H1 (cell line): ENCODE results near the gene GIGYF2. TPM values are rescaled to one million over a fixed set of nuclear protein-coding genes. Genes with fewer than 3 reads are reported as not detected.

Experiments used
- CTCF ChIA-PET: fragments of 300-600 bp; sonication (Branson Sonifier 250); formaldehyde crosslinking; loops from one replicate; lab custom pipeline; 2021; ENCODE audit not compliant: partially characterized antibody; lab: Charles Lee
- POLR2A ChIA-PET: fragments of 300-600 bp; sonication (Branson Sonifier 250); formaldehyde crosslinking; loops from one replicate; lab custom pipeline; 2021; ENCODE audit warnings: inconsistent platforms; ENCODE audit not compliant: partially characterized antibody; lab: Charles Lee
- DNase-seq, 2 experiments: peaks; one replicate each; pipeline versions ENCODE4 v3.0.0 to v3.0.0-alpha.2; 2010 to 2022; ENCODE audit warnings: low spot score in 2 of 2, low read depth in 1 of 2, mixed read lengths in 1 of 2
- FAIRE-seq: peaks from 2 replicates; lab custom pipeline; 2011; peaks lifted over from hg19 to GRCh38; lab: Jason Lieb, UNC
- H2AFZ ChIP-seq: 2 replicates; pipeline ENCODE4 v1.8.1; 2012; ENCODE audit warnings: low read length, inconsistent platforms
- H2AK5ac ChIP-seq: 2 replicates; pipeline ENCODE4 v1.6.1; 2013; ENCODE audit warnings: low read depth, low read length
- H2BK120ac ChIP-seq: replicated peaks from 2 replicates; pipeline ENCODE3; 2013; ENCODE audit warnings: low read depth, low read length, inconsistent platforms
- H2BK12ac ChIP-seq: 2 replicates; pipeline ENCODE4 v1.6.1; 2013; ENCODE audit warnings: low read depth, low read length
- H2BK15ac ChIP-seq: 2 replicates; pipeline ENCODE4 v1.6.1; 2013; ENCODE audit warnings: low read length
- H2BK20ac ChIP-seq: 2 replicates; pipeline ENCODE4 v1.6.1; 2013; ENCODE audit warnings: low read length
- H2BK5ac ChIP-seq: 2 replicates; pipeline ENCODE4 v1.6.1; 2013; ENCODE audit warnings: low read depth, low read length
- H3K14ac ChIP-seq: 2 replicates; pipeline ENCODE4 v1.6.1; 2013; ENCODE audit warnings: inconsistent platforms; ENCODE audit not compliant: insufficient read length
- H3K18ac ChIP-seq: 2 replicates; pipeline ENCODE4 v1.6.1; 2013; ENCODE audit warnings: low read length; ENCODE audit errors: extremely low read depth
- H3K23ac ChIP-seq: 2 replicates; pipeline ENCODE4 v1.6.1; 2013; ENCODE audit warnings: inconsistent platforms; ENCODE audit not compliant: insufficient read length
- H3K23me2 ChIP-seq: 2 replicates; pipeline ENCODE4 v1.6.1; 2013; ENCODE audit warnings: low read depth, low read length
- H3K27ac ChIP-seq: 2 replicates; pipeline ENCODE4 v1.6.1; 2011; ENCODE audit warnings: low read depth, low read length, inconsistent platforms
- H3K27me3 ChIP-seq, 4 experiments: replicated peaks in 1 of 4; 1 replicate in 1 of 4; 2 replicates in 3 of 4; pipeline versions ENCODE4 v1.6.1 to v1.8.1; 2011 to 2013; ENCODE audit warnings: low read length in 3 of 4, mild to moderate bottlenecking in 3 of 4, inconsistent platforms in 2 of 4, mixed read lengths in 2 of 4, moderate library complexity in 1 of 4; ENCODE audit not compliant: control insufficient read depth in 3 of 4, insufficient read depth in 3 of 4; ENCODE audit errors: extremely low read depth in 1 of 4
- H3K36me3 ChIP-seq, 4 experiments: 2 replicates each; pipeline versions ENCODE4 v1.6.1 to v1.8.1; 2011 to 2013; ENCODE audit warnings: mild to moderate bottlenecking in 4 of 4, low read length in 3 of 4, moderate library complexity in 2 of 4, control low read depth in 1 of 4, inconsistent platforms in 1 of 4; ENCODE audit not compliant: insufficient read depth in 4 of 4, control insufficient read depth in 2 of 4
- H3K4ac ChIP-seq: replicated peaks from 2 replicates; pipeline ENCODE3; 2013; ENCODE audit warnings: low read length, low read depth, mixed read lengths, inconsistent platforms; ENCODE audit not compliant: insufficient read length
- H3K4me1 ChIP-seq, 4 experiments: replicated peaks in 1 of 4; 1 replicate in 1 of 4; 2 replicates in 3 of 4; pipeline versions ENCODE4 v1.6.1 to v1.8.1; 2011 to 2013; ENCODE audit warnings: low read length in 3 of 4, inconsistent platforms in 2 of 4, mixed read lengths in 1 of 4; ENCODE audit not compliant: insufficient read depth in 4 of 4, control insufficient read depth in 3 of 4
- H3K4me2 ChIP-seq, 2 experiments: 2 replicates each; pipeline versions ENCODE4 v1.6.1 to v1.8.1; 2011 to 2013; ENCODE audit warnings: low read depth in 2 of 2, low read length in 2 of 2, control low read depth in 1 of 2, inconsistent platforms in 1 of 2, mild to moderate bottlenecking in 1 of 2; ENCODE audit not compliant: insufficient read depth in 1 of 2
- H3K4me3 ChIP-seq, 4 experiments: fragments of 200-600, 300-600 bp in 1 of 4; sonication (generic), shearing (Covaris generic), sonication (Bioruptor Twin) in 1 of 4; 2 replicates each; pipeline versions ENCODE4 v1.5.1 to v1.8.1; 2011 to 2016; ENCODE audit warnings: low read length in 4 of 4, low read depth in 3 of 4, control low read depth in 2 of 4, inconsistent platforms in 2 of 4, mild to moderate bottlenecking in 2 of 4, mixed read lengths in 1 of 4, moderate library complexity in 1 of 4; ENCODE audit not compliant: insufficient read depth in 2 of 4; ENCODE audit errors: extremely low read depth in 1 of 4
- H3K56ac ChIP-seq: replicated peaks from 2 replicates; pipeline ENCODE3; 2013; ENCODE audit warnings: low read depth, mild to moderate bottlenecking, mixed read lengths, low read length, inconsistent platforms; ENCODE audit not compliant: insufficient read length
- H3K79me1 ChIP-seq: 2 replicates; pipeline ENCODE4 v1.6.1; 2013; ENCODE audit warnings: low read depth, low read length, control low read depth
- H3K79me2 ChIP-seq, 2 experiments: 2 replicates each; pipeline versions ENCODE4 v1.6.1 to v1.8.1; 2012 to 2013; ENCODE audit warnings: low read length in 2 of 2, mild to moderate bottlenecking in 2 of 2, inconsistent platforms in 1 of 2; ENCODE audit not compliant: insufficient read depth in 2 of 2, control insufficient read depth in 1 of 2
- H3K9ac ChIP-seq, 4 experiments: replicated peaks in 1 of 4; 1 replicate in 1 of 4; 2 replicates in 3 of 4; pipeline versions ENCODE4 v1.6.1 to v1.8.1; 2011 to 2013; ENCODE audit warnings: low read depth in 3 of 4, low read length in 3 of 4, control low read depth in 2 of 4, mild to moderate bottlenecking in 2 of 4, moderate library complexity in 2 of 4, inconsistent platforms in 1 of 4; ENCODE audit errors: extremely low read depth in 1 of 4
- H3K9me3 ChIP-seq, 2 experiments: 2 replicates each; pipeline versions ENCODE4 v1.6.1 to v1.8.1; 2012 to 2013; ENCODE audit warnings: mild to moderate bottlenecking in 2 of 2, moderate library complexity in 2 of 2, control low read depth in 1 of 2, inconsistent platforms in 1 of 2, low read depth in 1 of 2, low read length in 1 of 2, mixed read lengths in 1 of 2; ENCODE audit not compliant: insufficient read depth in 2 of 2
- H4K20me1 ChIP-seq, 2 experiments: replicated peaks in 1 of 2; 2 replicates each; pipeline versions ENCODE3 to v1.8.1; 2011 to 2013; ENCODE audit warnings: inconsistent platforms in 2 of 2, low read length in 2 of 2, mild to moderate bottlenecking in 1 of 2; ENCODE audit not compliant: insufficient read depth in 2 of 2, control insufficient read depth in 1 of 2
- H4K5ac ChIP-seq: 2 replicates; pipeline ENCODE4 v1.6.1; 2013; ENCODE audit warnings: low read length, low read depth, mixed read lengths, inconsistent platforms; ENCODE audit not compliant: insufficient read length
- H4K8ac ChIP-seq: 2 replicates; pipeline ENCODE4 v1.8.0; 2013; ENCODE audit warnings: mild to moderate bottlenecking, moderate library complexity, low read length, inconsistent platforms; ENCODE audit not compliant: insufficient read depth; ENCODE audit errors: extremely low read depth
- H4K91ac ChIP-seq: replicated peaks from 2 replicates; pipeline ENCODE3; 2013; ENCODE audit warnings: low read length, mixed read lengths, inconsistent platforms; ENCODE audit not compliant: insufficient read length
- ATF3 ChIP-seq: IDR thresholded peaks from 2 replicates; pipeline ENCODE4 v1.6.1; 2011; ENCODE audit warnings: low read depth, mild to moderate bottlenecking, low read length; ENCODE audit not compliant: insufficient read depth
- CBX5 ChIP-seq: fragments of 300-800, 300-1000 bp; sonication (generic); IDR thresholded peaks from 2 replicates; pipeline ENCODE4 v1.7.1; 2016; ENCODE audit warnings: antibody characterized with exemption, low read length, low read depth
- CEBPB ChIP-seq: IDR thresholded peaks from 2 replicates; pipeline ENCODE4 v1.6.1; 2012; ENCODE audit warnings: low read depth, low read length
- EGR1 ChIP-seq: IDR thresholded peaks from 2 replicates; pipeline ENCODE4 v1.6.1; 2011; ENCODE audit warnings: low read depth, low read length, borderline replicate concordance
- EZH2 ChIP-seq: fragments of 200-600 bp; sonication (generic); IDR thresholded peaks from 2 replicates; pipeline ENCODE4 v1.7.1; 2012; ENCODE audit warnings: low read depth, mild to moderate bottlenecking, moderate library complexity, low read length, inconsistent platforms; ENCODE audit not compliant: severe bottlenecking
- MAX ChIP-seq: IDR thresholded peaks from 2 replicates; pipeline ENCODE4 v1.6.1; 2012; ENCODE audit warnings: inconsistent platforms
- SP1 ChIP-seq: IDR thresholded peaks from 2 replicates; pipeline ENCODE4 v1.6.1; 2011; ENCODE audit warnings: low read depth, low read length
- TAF1 ChIP-seq: IDR thresholded peaks from 2 replicates; pipeline ENCODE4 v1.6.1; 2011; ENCODE audit warnings: mild to moderate bottlenecking, low read depth, low read length
- TAF7 ChIP-seq: optimal IDR thresholded peaks from 2 replicates; pipeline ENCODE3; 2011; ENCODE audit warnings: low read depth, mild to moderate bottlenecking, inconsistent platforms, low read length, moderate library complexity, borderline replicate concordance
- ZNF274 ChIP-seq: IDR thresholded peaks from 2 replicates; pipeline ENCODE4 v1.7.0; 2012; ENCODE audit warnings: low read length, borderline replicate concordance; ENCODE audit errors: extremely low read depth
- WGBS, 2 experiments: shearing (Covaris generic) in 1 of 2; methylation state at CpG; one replicate each; pipeline versions ENCODE4 v1.1.6 to v1.1.7; 2013 to 2015; ENCODE audit warnings: low lambda C conversion rate in 2 of 2, mixed read lengths in 2 of 2, inconsistent platforms in 1 of 2, low coverage in 1 of 2, missing lambda C conversion rate in 1 of 2; ENCODE audit not compliant: insufficient replicate concordance in 2 of 2, insufficient coverage in 1 of 2, insufficient read length in 1 of 2; ENCODE audit errors: extremely low coverage in 1 of 2, missing lambda C conversion rate in 1 of 2; 5-methylcytosine and 5-hydroxymethylcytosine counted together
- polyA plus RNA-seq, 7 experiments: library from polyadenylated mRNA; depleted of rRNA in 3 of 7; stranded (reverse) in 5 of 7; unstranded in 2 of 7; fragments of >200 nt in 5 of 7; fragments of 200-250 nt in 2 of 7; gene quantifications; 1 replicate in 5 of 7; 2 replicates in 1 of 7; 4 replicates in 1 of 7; pipeline versions ENCODE4 v1.2.1 to v1.2.3, GENCODE V29; 2011 to 2013; ENCODE audit warnings: missing spikeins in 2 of 7, mixed read lengths in 2 of 7
- total RNA-seq: library from RNA; stranded (reverse); fragmentation: NEBNext Ultra II Directional; extraction: Animal tissue kit (Norgen Biotek cat#: 25700); gene quantifications from 2 replicates; pipeline ENCODE4 v1.2.1, GENCODE V29; 2021

The GIGYF2 gene
- total and polyA plus RNA-seq, 2 of the 8 experiments (the other 6 are each of a cell fraction or from before 2014, with no cell fraction given) = 22.3 to 62.0 TPM

- H4K8ac ChIP-seq = no peak overlapping the region
- no peak overlapping the region for H3K9ac ChIP-seq
- DNase-seq (no peak), FAIRE-seq (no peak)
- no peaks in the 10 kb centered on the region for H3K4me1 ChIP-seq
- H3K18ac ChIP-seq = no peak overlapping the region
- H3K27ac ChIP-seq = no peak overlapping the region
- H3K23me2 ChIP-seq = no peaks in the 10 kb centered on the region
- H2BK120ac ChIP-seq = no peak overlapping the region
- H4K5ac ChIP-seq = no peak overlapping the region
- no peak overlapping the region for H2BK12ac ChIP-seq
- no peak overlapping the region for H3K4me2 ChIP-seq
- no peaks in the 10 kb centered on the region for H3K79me2 ChIP-seq
- H3K9me3 ChIP-seq = no peaks in the 10 kb centered on the region
- H2BK20ac ChIP-seq = no peak overlapping the region
- no peak overlapping the region for H2AFZ ChIP-seq
- H2BK15ac ChIP-seq = no peak overlapping the region
- 86% methylated on average over 3 of the region's 3 CpGs; no CpG with 5 or more reads in 1 of the 2 experiments for WGBS, 2 experiments
- no peak overlapping the region for H3K4me3 ChIP-seq
- H3K4ac ChIP-seq = no peak overlapping the region
- H3K14ac ChIP-seq = no peak overlapping the region
- no peaks in the 10 kb centered on the region for H4K20me1 ChIP-seq
- ChIA-PET POLR2A (interaction anchor here (1.8 kb wide), 1 partner anchor 9 kb away, joined by 6 read pairs; no protein-coding TSS in a partner anchor), CTCF (interaction anchor here (1.9 kb wide), 1 partner anchor 78 kb away, joined by 6 read pairs; no protein-coding TSS in a partner anchor)
- H3K36me3 ChIP-seq = no peaks in the 10 kb centered on the region
- no peak overlapping the region for H3K56ac ChIP-seq
- H3K23ac ChIP-seq = no peak overlapping the region
- H2BK5ac ChIP-seq = no peak overlapping the region
- H3K79me1 ChIP-seq = no peaks in the 10 kb centered on the region
- H2AK5ac ChIP-seq = no peak overlapping the region
- no peaks in the 10 kb centered on the region for H3K27me3 ChIP-seq
- H4K91ac ChIP-seq = no peak overlapping the region
- TF ChIP-seq EGR1 (no peak), MAX (no peak), TAF7 (no peak), ATF3 (no peak), SP1 (no peak), EZH2 (no peak), TAF1 (no peak), CBX5 (no peak), ZNF274 (no peak), CEBPB (no peak)
These were observed 7.8 kb upstream of the GIGYF2 start for GRCh38 chr2:232689152-232689910.
